ENCODE results near the gene METTL1. TPM values are rescaled to one million over a fixed set of nuclear protein-coding genes. Genes with fewer than 3 reads are reported as not detected.

The METTL1 gene
- total and polyA plus RNA-seq, 7 donors = 3.8 to 16.7 (median 9.3) TPM

GRCh38 chr12:57783466-57783801 is 11.5 kb upstream of the METTL1 start:
- Histone ChIP-seq H3K4me1 (peaks cover 0 to 19% (median 14%) of the 10 kb centered on the region in 4 donors), H3K27me3 (no peaks in the 10 kb centered on the region), H3K36me3 (peaks cover 7 to 39% (median 10%) of the 10 kb centered on the region in 4 donors), H3K4me3 (peak overlapping the region; percentile 56 to 99 (median 80)), H3K9me3 (no peaks in the 10 kb centered on the region), H3K27ac (peak overlapping the region in 1 of 4 donors; percentile 86)
- DNase-seq = no peak
- intact Hi-C loops (cut with DNase I) = loop anchor here (10.0 kb wide), 1 partner anchor 51 kb away; no protein-coding TSS in a partner anchor
- TF ChIP-seq CTCF (IDR thresholded peaks at IDR 0.05) = no peak
- TF ChIP-seq EP300 (IDR thresholded peaks at IDR 0.05) = no peak
- 80 to 85% methylated on average over 12 of the region's 12 CpGs for WGBS, 2 donors

GRCh38 chr12:57782608-57783465 is 10.9 kb upstream of the METTL1 start, which contains the start of gene TSFM:
TSS of gene TSFM (plus strand) at chr12:57782787. CDS start at chr12:57782802, 15 bp downstream.
- Histone ChIP-seq H3K4me1 (peaks cover 0 to 19% (median 14%) of the 10 kb centered on the region in 4 donors), H3K27me3 (no peaks in the 10 kb centered on the region), H3K36me3 (peaks cover 7 to 33% (median 9%) of the 10 kb centered on the region in 4 donors), H3K9me3 (no peaks in the 10 kb centered on the region), H3K4me3 (peak within 1 kb of the TSS; percentile 56 to 99 (median 80)), H3K27ac (peak within 1 kb of the TSS; percentile 61 to 86 (median 75))
- intact Hi-C loops (cut with DNase I) = loop anchor here (1.0 to 10.0 kb wide), 2 partner anchors 52 to 122 kb away; no protein-coding TSS in a partner anchor
- DNase-seq = peak; percentile 97
- 1% methylated on average over 45 of the region's 45 CpGs for WGBS, 2 donors
- peak in 1 of 2 donors; percentile 26 for TF ChIP-seq POLR2A (IDR thresholded peaks at IDR 0.05)
- TF ChIP-seq EP300 (IDR thresholded peaks at IDR 0.05) = peak in 1 of 4 donors; percentile 41
- TF ChIP-seq CTCF (IDR thresholded peaks at IDR 0.05) = peak; percentile 80 to 94 (median 92)
- peak; percentile 56 to 93 (median 91) for TF ChIP-seq POLR2AphosphoS5 (IDR thresholded peaks at IDR 0.05)

DNA sequence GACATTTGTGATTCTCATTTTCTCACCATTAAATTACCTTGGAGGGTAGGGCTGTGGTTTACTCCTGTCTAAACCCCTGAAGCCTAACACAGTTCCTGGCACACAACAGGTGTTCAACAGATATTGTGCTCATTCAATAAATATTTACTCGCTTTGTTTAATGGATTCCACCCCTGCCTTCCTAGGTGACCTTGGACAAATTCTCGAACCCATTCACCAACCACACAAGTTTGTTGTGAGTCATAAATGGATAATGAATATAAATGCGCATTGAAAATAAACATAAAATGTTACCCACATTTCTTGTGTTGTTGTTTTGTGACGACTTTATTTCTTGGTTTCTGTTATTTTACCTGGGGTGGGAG is 10.3 kb upstream of the METTL1 start:
- Histone ChIP-seq H3K27ac (peak overlapping the region in 1 of 4 donors; percentile 86), H3K4me1 (peaks cover 0 to 19% (median 14%) of the 10 kb centered on the region in 4 donors), H3K27me3 (no peaks in the 10 kb centered on the region), H3K9me3 (no peaks in the 10 kb centered on the region), H3K4me3 (peak overlapping the region; percentile 56 to 99 (median 80)), H3K36me3 (peaks cover 6 to 27% (median 8%) of the 10 kb centered on the region in 4 donors)
- WGBS, 2 donors = 7 to 20% methylated on average over 4 of the region's 4 CpGs
- TF ChIP-seq POLR2AphosphoS5 (IDR thresholded peaks at IDR 0.05) (no peak), POLR2A (IDR thresholded peaks at IDR 0.05) (no peak)
- intact Hi-C loops (cut with DNase I) = loop anchor here (1.0 to 10.0 kb wide), 2 partner anchors 53 to 123 kb away; no protein-coding TSS in a partner anchor
- DNase-seq = no peak

DNA sequence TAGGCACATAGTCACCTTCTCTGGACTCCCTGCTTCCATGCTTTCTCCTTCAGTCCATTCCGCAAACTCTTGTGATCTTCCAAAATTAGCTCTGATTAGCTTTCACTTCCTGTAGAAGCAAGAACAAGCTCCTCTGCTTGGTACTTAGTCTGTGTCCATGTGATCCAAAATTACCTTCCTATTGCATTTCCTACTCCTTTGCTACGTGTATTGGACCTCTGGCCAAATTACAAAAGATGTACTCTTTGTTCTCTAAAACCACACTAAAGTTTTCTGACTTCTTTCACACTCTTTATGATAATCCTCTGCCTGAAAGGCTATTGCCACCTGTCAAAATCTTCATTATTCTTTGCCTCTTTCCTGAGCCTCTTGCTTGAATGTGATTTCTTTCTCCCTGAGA is 9.9 kb upstream of the METTL1 start:
- TF ChIP-seq POLR2A (IDR thresholded peaks at IDR 0.05) (no peak), EP300 (IDR thresholded peaks at IDR 0.05) (no peak), CTCF (IDR thresholded peaks at IDR 0.05) (no peak), POLR2AphosphoS5 (IDR thresholded peaks at IDR 0.05) (no peak)
- 72 to 88% methylated on average over 2 of the region's 2 CpGs for whole genome bisulfite sequencing, 2 donors
- intact Hi-C loops (cut with DNase I) = loop anchor here (1.0 to 10.0 kb wide), 2 partner anchors 53 to 124 kb away; no protein-coding TSS in a partner anchor
- Histone ChIP-seq H3K9me3 (no peaks in the 10 kb centered on the region), H3K27me3 (no peaks in the 10 kb centered on the region), H3K27ac (no peak overlapping the region), H3K4me3 (no peak overlapping the region), H3K36me3 (peaks cover 2 to 23% (median 6%) of the 10 kb centered on the region in 4 donors), H3K4me1 (peaks cover 0 to 19% (median 14%) of the 10 kb centered on the region in 4 donors)
- DNase-seq = no peak

DNA sequence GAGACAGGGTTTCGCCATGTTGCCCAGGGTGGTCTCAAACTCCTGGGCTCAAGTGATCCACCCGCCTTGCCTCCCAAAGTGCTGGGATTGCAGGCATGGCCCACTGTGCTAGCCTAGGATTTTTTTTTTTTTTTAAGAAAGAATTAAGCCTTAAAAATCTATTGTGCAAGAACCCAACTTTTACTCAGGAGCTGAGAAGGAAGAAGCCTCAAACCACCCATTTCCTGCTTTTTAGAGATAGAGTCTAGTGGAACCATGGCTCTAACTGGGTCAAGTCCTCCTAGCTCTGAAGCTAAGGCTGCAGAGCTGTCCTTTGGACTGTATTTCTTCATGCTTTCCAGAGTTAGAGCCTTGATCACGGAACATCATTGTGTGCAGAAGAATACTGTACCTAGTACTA is 9.3 kb upstream of the METTL1 start:
- no peaks in the 10 kb centered on the region for H3K27me3 ChIP-seq
- peaks cover 0 to 19% (median 14%) of the 10 kb centered on the region in 4 donors for H3K4me1 ChIP-seq
- DNase-seq = no peak
- no peak overlapping the region for H3K4me3 ChIP-seq
- no peak for TF ChIP-seq CTCF (IDR thresholded peaks at IDR 0.05)
- no peak for TF ChIP-seq POLR2AphosphoS5 (IDR thresholded peaks at IDR 0.05)
- TF ChIP-seq POLR2A (IDR thresholded peaks at IDR 0.05) = no peak
- TF ChIP-seq EP300 (IDR thresholded peaks at IDR 0.05) = no peak
- peaks cover 0 to 17% (median 1%) of the 10 kb centered on the region in 4 donors for H3K36me3 ChIP-seq
- intact Hi-C loops (cut with DNase I) = loop anchor here (10.0 kb wide), 1 partner anchor 54 kb away; no protein-coding TSS in a partner anchor
- 86 to 94% methylated on average over 3 of the region's 3 CpGs for WGBS, 2 donors
- H3K27ac ChIP-seq = no peak overlapping the region
- H3K9me3 ChIP-seq = no peaks in the 10 kb centered on the region

Data from sigmoid colon (tissue), 7 donors.